K562 (cell line): Measurements from ENCODE around the gene SALL3. TPM values are rescaled to one million over a fixed set of nuclear protein-coding genes. Genes with fewer than 3 reads are reported as not detected.

ENCODE experiments used
- ATAC-seq: fragments of 200-7000 bp; cut with Tn5 transposase; 3 replicates; pipeline ENCODE4 v1.9.1; 2020; ENCODE audit warnings: moderate library complexity
- BruUV-seq: library from RNA; stranded (reverse); fragments of 400-500 nt; replicated peaks from 2 replicates; lab custom pipeline; 2021; lab: Mats Ljungman, UMichigan
- CTCF ChIA-PET: fragments of 300-600 bp; formaldehyde crosslinking; extraction: SDS; loops from one replicate; lab custom pipeline; 2021; ENCODE audit warnings: low intra/inter-chr PET ratio; lab: Yijun Ruan, JAX
- POLR2A ChIA-PET: fragments of 300-600, 350-650 bp; sonication (Branson Sonifier 250); formaldehyde crosslinking; extraction: SDS; loops from one replicate; lab custom pipeline; 2021; ENCODE audit warnings: antibody characterized with exemption, inconsistent platforms; lab: Yijun Ruan, JAX
- DNase-seq, 4 experiments: peaks; one replicate each; pipeline versions ENCODE4 v3.0.0 to v3.0.0-alpha.2; 2011 to 2018; ENCODE audit warnings: low spot score in 3 of 4, mixed read lengths in 3 of 4; ENCODE audit errors: extremely low read depth in 1 of 4
- FAIRE-seq: peaks from 2 replicates; lab custom pipeline; 2011; peaks lifted over from hg19 to GRCh38; lab: Jason Lieb, UNC
- H2AFZ ChIP-seq: 2 replicates; pipeline ENCODE4 v1.6.0; 2011; ENCODE audit warnings: low read depth, low read length, control low read depth, inconsistent platforms
- H3K27ac ChIP-seq: fragments of 200-600 bp; 3 replicates; pipeline ENCODE4 v1.8.0; 2011; ENCODE audit warnings: low read depth, mild to moderate bottlenecking, control low read depth, inconsistent platforms, low read length, moderate library complexity, mixed read lengths; ENCODE audit errors: extremely low read depth
- H3K27me3 ChIP-seq, 2 experiments: fragments of 300-600 bp in 1 of 2; 2 replicates in 1 of 2; 3 replicates in 1 of 2; pipeline versions ENCODE4 v1.6.0 to v1.8.0; 2011; ENCODE audit warnings: inconsistent platforms in 2 of 2, low read length in 2 of 2, mild to moderate bottlenecking in 1 of 2, mixed read lengths in 1 of 2, moderate library complexity in 1 of 2; ENCODE audit not compliant: control insufficient read depth in 2 of 2, insufficient read depth in 2 of 2
- H3K36me3 ChIP-seq: fragments of 300-600 bp; 3 replicates; pipeline ENCODE4 v1.8.0; 2011; ENCODE audit warnings: mild to moderate bottlenecking, low read length, inconsistent platforms; ENCODE audit not compliant: control insufficient read depth, insufficient read depth
- H3K4me1 ChIP-seq, 2 experiments: fragments of 200-600 bp in 1 of 2; replicated peaks in 1 of 2; 2 replicates in 1 of 2; 3 replicates in 1 of 2; pipeline versions ENCODE4 v1.5.1 to v1.8.0; 2011; ENCODE audit warnings: inconsistent platforms in 2 of 2, low read length in 2 of 2, mild to moderate bottlenecking in 1 of 2, mixed read lengths in 1 of 2, moderate library complexity in 1 of 2; ENCODE audit not compliant: control insufficient read depth in 2 of 2, insufficient read depth in 2 of 2
- H3K4me2 ChIP-seq: 2 replicates; pipeline ENCODE4 v1.6.1; 2011; ENCODE audit warnings: low read length, control low read depth, inconsistent platforms, mixed read lengths; ENCODE audit not compliant: insufficient read depth
- H3K4me3 ChIP-seq: fragments of 200-600 bp; sonication (generic), shearing (Covaris generic); 2 replicates; pipeline ENCODE4 v1.5.1; 2016; ENCODE audit warnings: control low read depth, inconsistent platforms
- H3K79me2 ChIP-seq: fragments of 200-600 bp; 3 replicates; pipeline ENCODE4 v1.8.0; 2011; ENCODE audit warnings: low read length, inconsistent platforms; ENCODE audit not compliant: control insufficient read depth, insufficient read depth
- H3K9ac ChIP-seq, 2 experiments: 2 replicates each; pipeline versions ENCODE4 v1.6.0 to v1.6.1; 2011; ENCODE audit warnings: low read depth in 2 of 2, low read length in 2 of 2, control low read depth in 1 of 2, inconsistent platforms in 1 of 2, mild to moderate bottlenecking in 1 of 2, mixed read lengths in 1 of 2; ENCODE audit not compliant: insufficient read depth in 1 of 2
- H3K9me1 ChIP-seq: one replicate; pipeline ENCODE4 v1.6.0; 2011; ENCODE audit warnings: inconsistent platforms, mild to moderate bottlenecking, low read length, moderate library complexity; ENCODE audit not compliant: control insufficient read depth, insufficient read depth
- H3K9me3 ChIP-seq: replicated peaks from 2 replicates; pipeline ENCODE4 v1.5.1; 2011; ENCODE audit warnings: low read depth, low read length, inconsistent platforms; ENCODE audit not compliant: control insufficient read depth, insufficient read depth
- H4K20me1 ChIP-seq: replicated peaks from 2 replicates; pipeline ENCODE4 v1.6.1; 2011; ENCODE audit warnings: low read length, inconsistent platforms, mixed read lengths; ENCODE audit not compliant: control insufficient read depth, insufficient read depth
- HDAC1 ChIP-seq, 2 experiments: fragments of 450-650 bp; IDR thresholded peaks; 2 replicates each; pipeline ENCODE4 v1.6.1; 2016 to 2017; ENCODE audit warnings: inconsistent platforms in 1 of 2, mild to moderate bottlenecking in 1 of 2, moderate library complexity in 1 of 2
- MCM7 ChIP-seq, 2 experiments: fragments of 450-650 bp; IDR thresholded peaks; 2 replicates each; pipeline ENCODE4 v1.6.1; 2016 to 2018
- MED1 ChIP-seq: sonication (generic); formaldehyde crosslinking; IDR thresholded peaks from 2 replicates; pipeline ENCODE4 v1.8.1; 2023; ENCODE audit warnings: missing genetic modification reagents, borderline replicate concordance
- RBM14 ChIP-seq: fragments of 200-400 bp; formaldehyde crosslinking; IDR thresholded peaks from 2 replicates; pipeline ENCODE4 v1.6.1; 2018; ENCODE audit warnings: low read depth, mild to moderate bottlenecking, low read length, moderate library complexity, borderline replicate concordance; ENCODE audit not compliant: insufficient read depth
- SPI1 ChIP-seq: IDR thresholded peaks from 2 replicates; pipeline ENCODE4 v1.6.1; 2011; ENCODE audit warnings: low read depth, low read length, control low read depth, borderline replicate concordance
- TCF3 ChIP-seq: sonication (generic); formaldehyde crosslinking; IDR thresholded peaks from 2 replicates; pipeline ENCODE4 v1.4.0; 2020; ENCODE audit warnings: mild to moderate bottlenecking, missing genetic modification reagents
- WHSC1 ChIP-seq: IDR thresholded peaks from one replicate; pipeline ENCODE4 v1.6.1; 2012; ENCODE audit warnings: low read length, control low read depth, inconsistent platforms
- ZC3H8 ChIP-seq: fragments of 450-650 bp; IDR thresholded peaks from 2 replicates; pipeline ENCODE4 v1.6.1; 2017
- ZKSCAN8 ChIP-seq: fragments of 200-800 bp; sonication (Bioruptor generic); IDR thresholded peaks from 2 replicates; pipeline ENCODE4 v1.6.1; 2016; ENCODE audit warnings: missing genetic modification characterization, missing compliant biosample characterization
- ZNF197 ChIP-seq: fragments of 200-800 bp; sonication (Bioruptor generic); IDR thresholded peaks from 2 replicates; pipeline ENCODE4 v1.6.1; 2016; ENCODE audit warnings: low read depth, missing genetic modification characterization, missing compliant biosample characterization
- ZNF707 ChIP-seq: fragments of 250-450 bp; sonication (Bioruptor Pico); conservative IDR thresholded peaks from 2 replicates; pipeline ENCODE4 v1.8.0; 2022; ENCODE audit warnings: inconsistent platforms, mild to moderate bottlenecking, moderate library complexity
- ZNF830 ChIP-seq: fragments of 250-450 bp; sonication (Bioruptor Pico); IDR thresholded peaks from 2 replicates; pipeline ENCODE4 v1.5.0; 2021; ENCODE audit warnings: mild to moderate bottlenecking
- ZSCAN32 ChIP-seq: fragments of 450-650 bp; formaldehyde crosslinking; IDR thresholded peaks from 2 replicates; pipeline ENCODE4 v1.4.0; 2020; ENCODE audit warnings: mild to moderate bottlenecking, moderate library complexity
- WGBS: fragments of 100-300 bp; shearing (Covaris generic); methylation state at CpG from one replicate; pipeline ENCODE4 v1.1.6; 2016; ENCODE audit warnings: low coverage, mixed read lengths; ENCODE audit not compliant: insufficient coverage; ENCODE audit errors: missing lambda C conversion rate; 5-methylcytosine and 5-hydroxymethylcytosine counted together
- in situ Hi-C: fragments of 300-500 bp; cut with MboI; formaldehyde crosslinking; loops from 4 replicates; pipeline ENCODE4 v1.15.0; 2018; ENCODE audit warnings: inconsistent platforms, mixed read lengths
- intact Hi-C: fragments of 100-400 bp; cut with micrococcal nuclease; formaldehyde crosslinking; loops from 2 replicates; pipeline ENCODE4 v1.14.2; 2022
- polyA plus RNA-seq, 8 experiments: library from polyadenylated mRNA; depleted of rRNA in 4 of 8; stranded (reverse) in 5 of 8; unstranded in 3 of 8; fragments of >200 nt; fragmentation: Nextera tagmentation in 2 of 8; fragmentation: Illumina TruSeq in 1 of 8; extraction: Ambion mirVana in 2 of 8; extraction: Trizol in 1 of 8; gene quantifications; 2 replicates each; pipeline versions ENCODE4 v1.2.1 to v1.2.3, GENCODE V29; 2011 to 2014; ENCODE audit warnings: inconsistent platforms in 1 of 8, missing spikeins in 1 of 8
- total RNA-seq, 7 experiments: library from RNA; depleted of rRNA in 6 of 7; stranded (reverse); fragments of >200 nt in 6 of 7; fragmentation: Illumina TruSeq in 2 of 7; extraction: Trizol in 2 of 7; gene quantifications; 2 replicates each; pipeline versions ENCODE4 v1.2.1 to v1.2.3, GENCODE V29; 2011 to 2021; ENCODE audit warnings: low replicate concordance in 1 of 7
- TF ChIP-seq, protein P1 (sequence below): fragments of 450-650 bp; formaldehyde crosslinking; IDR thresholded peaks from 2 replicates; pipeline ENCODE4 v1.4.0; 2020; ENCODE audit warnings: mild to moderate bottlenecking, moderate library complexity
- TF ChIP-seq, protein P2 (sequence below): fragments of 450-650 bp; formaldehyde crosslinking; IDR thresholded peaks from 2 replicates; pipeline ENCODE4 v1.4.0; 2022; ENCODE audit warnings: missing genetic modification characterization

Gene SALL3
- total and polyA plus RNA-seq, 9 of the 15 experiments (the other 6 are each of a cell fraction or from before 2014, with no cell fraction given): not detected

DNA sequence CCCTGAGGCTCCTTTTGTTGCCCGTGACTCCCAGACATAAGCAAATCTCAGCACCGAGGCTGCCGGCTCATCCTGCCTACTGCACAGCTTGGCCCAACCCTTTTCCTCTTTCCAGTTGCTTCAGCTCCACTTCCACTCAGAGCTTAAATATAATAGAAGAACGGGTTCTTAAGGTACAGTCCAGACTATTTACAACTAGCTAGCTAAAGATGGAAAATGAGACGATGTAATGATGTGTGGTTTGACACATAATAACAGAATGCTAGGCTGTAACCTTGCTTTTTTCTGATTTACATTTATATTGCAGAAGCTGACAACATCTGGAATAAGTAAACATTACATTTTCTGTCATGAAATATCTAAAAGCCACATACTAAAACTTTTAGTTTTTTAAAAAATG is 62.7 kb downstream of the SALL3 start:
- TF ChIP-seq ZNF830 (CRISPR knock-in tag) (no peak), ZC3H8 (no peak)
- TF ChIP-seq, protein P1, sequence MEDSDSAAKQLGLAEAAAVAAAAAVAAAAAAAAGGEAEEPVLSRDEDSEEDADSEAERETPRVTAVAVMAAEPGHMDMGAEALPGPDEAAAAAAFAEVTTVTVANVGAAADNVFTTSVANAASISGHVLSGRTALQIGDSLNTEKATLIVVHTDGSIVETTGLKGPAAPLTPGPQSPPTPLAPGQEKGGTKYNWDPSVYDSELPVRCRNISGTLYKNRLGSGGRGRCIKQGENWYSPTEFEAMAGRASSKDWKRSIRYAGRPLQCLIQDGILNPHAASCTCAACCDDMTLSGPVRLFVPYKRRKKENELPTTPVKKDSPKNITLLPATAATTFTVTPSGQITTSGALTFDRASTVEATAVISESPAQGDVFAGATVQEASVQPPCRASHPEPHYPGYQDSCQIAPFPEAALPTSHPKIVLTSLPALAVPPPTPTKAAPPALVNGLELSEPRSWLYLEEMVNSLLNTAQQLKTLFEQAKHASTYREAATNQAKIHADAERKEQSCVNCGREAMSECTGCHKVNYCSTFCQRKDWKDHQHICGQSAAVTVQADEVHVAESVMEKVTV (CRISPR knock-in tag): no peak
- Histone ChIP-seq H3K27me3 (peaks cover 11 to 19% of the 10 kb centered on the region in 2 experiments; a peak in 4 of 5 replicates), H3K4me2 (no peak overlapping the region), H2AFZ (no peak overlapping the region), H3K4me3 (no peak overlapping the region), H3K9me3 (no peaks in the 10 kb centered on the region), H3K79me2 (no peaks in the 10 kb centered on the region), H3K36me3 (no peaks in the 10 kb centered on the region), H3K9me1 (no peaks in the 10 kb centered on the region), H4K20me1 (no peaks in the 10 kb centered on the region), H3K27ac (no peak overlapping the region), H3K4me1 (peaks cover 0 to 7% of the 10 kb centered on the region in 2 experiments; a peak in 1 of 5 replicates), H3K9ac (no peak overlapping the region)
- in situ Hi-C loops: no loop called here
- no peak for ATAC-seq
- intact Hi-C loops: no loop called here
- DNase-seq: no peak
- CTCF ChIA-PET: no interaction called here
- POLR2A ChIA-PET: no interaction called here
- 0% methylated on average over 5 of the region's 5 CpGs for WGBS
- FAIRE-seq: no peak
- BruUV-seq: no TSS peak

DNA sequence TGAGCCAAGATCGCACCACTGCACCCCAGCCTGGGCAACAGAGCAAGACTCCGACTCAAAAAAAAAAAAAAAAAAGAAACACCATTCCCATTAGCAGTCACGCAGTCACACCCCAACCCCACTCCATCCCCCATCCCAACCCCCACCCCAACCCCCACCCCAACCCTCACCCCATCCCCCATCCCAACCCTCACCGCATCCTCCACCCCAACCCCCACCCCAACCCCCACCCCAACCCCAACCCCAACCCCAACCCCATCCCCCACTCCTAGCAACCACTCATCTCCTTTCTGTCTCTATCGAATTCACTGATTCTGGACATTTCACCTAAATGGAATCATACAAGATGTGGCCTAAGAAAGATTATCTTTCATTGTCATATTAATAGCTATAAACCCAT is 63.7 kb downstream of the SALL3 start:
- FAIRE-seq: no peak
- 0% methylated on average over 1 of the region's 5 CpGs for WGBS
- CTCF ChIA-PET: no interaction called here
- TF ChIP-seq TCF3 (CRISPR knock-in tag) (no peak), SPI1 (no peak), ZKSCAN8 (no peak), MCM7 (IDR thresholded peaks at IDR 0.05) (no peak), ZSCAN32 (CRISPR knock-in tag) (no peak), RBM14 (no peak), HDAC1 (IDR thresholded peaks at IDR 0.05) (no peak), WHSC1 (no peak), ZNF197 (CRISPR knock-in tag) (no peak), ZNF707 (CRISPR knock-in tag) (no peak), MED1 (CRISPR knock-in tag) (no peak)
- TF ChIP-seq, protein P2, sequence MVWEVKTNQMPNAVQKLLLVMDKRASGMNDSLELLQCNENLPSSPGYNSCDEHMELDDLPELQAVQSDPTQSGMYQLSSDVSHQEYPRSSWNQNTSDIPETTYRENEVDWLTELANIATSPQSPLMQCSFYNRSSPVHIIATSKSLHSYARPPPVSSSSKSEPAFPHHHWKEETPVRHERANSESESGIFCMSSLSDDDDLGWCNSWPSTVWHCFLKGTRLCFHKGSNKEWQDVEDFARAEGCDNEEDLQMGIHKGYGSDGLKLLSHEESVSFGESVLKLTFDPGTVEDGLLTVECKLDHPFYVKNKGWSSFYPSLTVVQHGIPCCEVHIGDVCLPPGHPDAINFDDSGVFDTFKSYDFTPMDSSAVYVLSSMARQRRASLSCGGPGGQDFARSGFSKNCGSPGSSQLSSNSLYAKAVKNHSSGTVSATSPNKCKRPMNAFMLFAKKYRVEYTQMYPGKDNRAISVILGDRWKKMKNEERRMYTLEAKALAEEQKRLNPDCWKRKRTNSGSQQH (CRISPR knock-in tag): no peak

More for the DNA sequence above, 63.7 kb downstream of the SALL3 start:
- no peak overlapping the region for H3K4me2 ChIP-seq
- no peak overlapping the region for H3K4me3 ChIP-seq
- in situ Hi-C loops (no loop called here), intact Hi-C loops (no loop called here)
- no peaks in the 10 kb centered on the region for H4K20me1 ChIP-seq
- H3K9me1 ChIP-seq: no peaks in the 10 kb centered on the region
- no peaks in the 10 kb centered on the region for H3K36me3 ChIP-seq
- H3K27me3 ChIP-seq: peaks cover 14 to 29% of the 10 kb centered on the region in 2 experiments; a peak in 4 of 5 replicates
- DNase-seq (no peak), ATAC-seq (no peak)
- POLR2A ChIA-PET: no interaction called here
- no peaks in the 10 kb centered on the region for H3K79me2 ChIP-seq
- BruUV-seq: no TSS peak
- H3K9ac ChIP-seq: no peak overlapping the region
- no peak overlapping the region for H2AFZ ChIP-seq
- no peak overlapping the region for H3K27ac ChIP-seq
- H3K9me3 ChIP-seq: no peaks in the 10 kb centered on the region
- peaks cover 0 to 13% of the 10 kb centered on the region in 2 experiments; a peak in 1 of 5 replicates for H3K4me1 ChIP-seq
